Measurements from ENCODE around the gene P4HTM.

Gene P4HTM, protein sequence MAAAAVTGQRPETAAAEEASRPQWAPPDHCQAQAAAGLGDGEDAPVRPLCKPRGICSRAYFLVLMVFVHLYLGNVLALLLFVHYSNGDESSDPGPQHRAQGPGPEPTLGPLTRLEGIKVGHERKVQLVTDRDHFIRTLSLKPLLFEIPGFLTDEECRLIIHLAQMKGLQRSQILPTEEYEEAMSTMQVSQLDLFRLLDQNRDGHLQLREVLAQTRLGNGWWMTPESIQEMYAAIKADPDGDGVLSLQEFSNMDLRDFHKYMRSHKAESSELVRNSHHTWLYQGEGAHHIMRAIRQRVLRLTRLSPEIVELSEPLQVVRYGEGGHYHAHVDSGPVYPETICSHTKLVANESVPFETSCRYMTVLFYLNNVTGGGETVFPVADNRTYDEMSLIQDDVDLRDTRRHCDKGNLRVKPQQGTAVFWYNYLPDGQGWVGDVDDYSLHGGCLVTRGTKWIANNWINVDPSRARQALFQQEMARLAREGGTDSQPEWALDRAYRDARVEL

DNA sequence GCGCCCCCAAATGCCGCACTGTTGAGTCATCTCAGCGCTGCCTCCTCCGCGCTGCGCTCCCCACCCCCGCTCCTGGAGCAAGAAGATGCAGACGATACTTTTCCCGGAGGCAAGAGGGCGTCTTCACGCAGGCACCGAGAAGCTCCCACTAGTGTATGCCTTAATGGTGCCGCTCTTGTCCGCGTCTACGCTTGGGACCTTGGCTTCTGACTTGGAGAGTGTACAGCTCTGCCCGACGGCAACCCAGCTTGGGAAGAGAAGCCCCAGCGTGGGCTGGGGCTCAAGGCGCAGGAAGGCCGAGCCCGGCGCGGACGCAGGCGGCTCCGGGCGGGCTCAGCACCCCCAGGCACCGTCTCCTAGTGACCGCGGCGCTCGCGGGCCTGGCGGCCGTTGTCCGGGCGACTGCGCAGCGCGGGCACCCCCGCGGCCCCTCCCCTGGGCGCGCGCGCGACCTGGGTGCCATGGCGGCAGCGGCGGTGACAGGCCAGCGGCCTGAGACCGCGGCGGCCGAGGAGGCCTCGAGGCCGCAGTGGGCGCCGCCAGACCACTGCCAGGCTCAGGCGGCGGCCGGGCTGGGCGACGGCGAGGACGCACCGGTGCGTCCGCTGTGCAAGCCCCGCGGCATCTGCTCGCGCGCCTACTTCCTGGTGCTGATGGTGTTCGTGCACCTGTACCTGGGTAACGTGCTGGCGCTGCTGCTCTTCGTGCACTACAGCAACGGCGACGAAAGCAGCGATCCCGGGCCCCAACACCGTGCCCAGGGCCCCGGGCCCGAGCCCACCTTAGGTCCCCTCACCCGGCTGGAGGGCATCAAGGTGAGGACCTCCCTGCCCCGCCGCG lies at the start of gene P4HTM:
Gene P4HTM (plus strand): TSS at position 446 of the 840 bp plus-strand sequence. CDS start 16 bp downstream, at position 462.
- FAIRE-seq: peak; percentile 69

DNA sequence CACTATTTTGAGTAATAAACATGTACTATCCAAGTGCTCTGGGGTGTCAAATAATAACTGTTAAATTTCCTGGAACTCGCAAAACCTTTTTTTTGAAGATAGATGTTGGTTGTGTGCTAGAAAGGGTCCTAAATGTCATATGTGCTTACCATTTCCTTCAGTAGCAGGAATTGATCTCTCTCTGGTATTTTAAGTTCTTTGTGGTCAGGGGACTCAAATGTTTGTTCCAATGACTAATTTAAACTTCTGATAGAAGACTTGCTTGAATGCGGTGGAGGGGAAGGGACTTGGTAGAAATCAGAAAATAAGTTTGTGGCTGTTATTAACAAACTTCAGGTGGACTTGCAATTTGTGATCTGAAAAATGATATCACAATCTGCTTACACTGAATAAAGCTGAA lies 44.6 kb upstream of the P4HTM start:
- no peak for FAIRE-seq

DNA sequence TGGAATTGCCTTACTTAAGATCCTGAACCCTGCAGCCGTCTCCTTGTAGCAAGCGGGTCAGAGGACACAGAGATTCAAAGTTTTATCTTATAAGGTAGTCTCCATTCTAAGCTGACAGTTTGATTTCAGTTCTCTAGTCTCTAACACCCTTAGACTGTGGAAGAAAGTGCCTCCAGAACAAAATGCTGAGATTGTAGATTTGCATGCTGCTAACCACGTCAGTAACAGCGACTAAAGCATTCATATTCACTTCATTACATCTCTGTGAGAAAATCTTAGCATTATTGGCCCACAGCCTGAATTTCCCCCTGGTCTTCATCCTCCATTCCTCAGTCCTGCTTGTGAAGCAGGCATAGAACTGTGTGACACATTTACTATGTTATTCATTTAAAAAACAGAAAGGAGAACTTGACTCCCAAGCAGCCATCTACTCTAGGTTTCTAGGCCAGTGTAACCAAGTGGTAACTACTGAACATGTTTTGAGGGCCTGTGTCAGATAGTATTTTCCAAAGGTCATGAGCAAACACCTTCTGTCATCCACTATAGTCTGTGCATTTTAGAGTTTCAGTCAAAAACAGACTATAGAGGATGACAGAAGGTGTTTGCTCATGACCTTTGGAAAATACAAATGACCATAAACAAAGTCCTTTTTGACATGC lies 44.0 kb upstream of the P4HTM start:
- no peak for FAIRE-seq

DNA sequence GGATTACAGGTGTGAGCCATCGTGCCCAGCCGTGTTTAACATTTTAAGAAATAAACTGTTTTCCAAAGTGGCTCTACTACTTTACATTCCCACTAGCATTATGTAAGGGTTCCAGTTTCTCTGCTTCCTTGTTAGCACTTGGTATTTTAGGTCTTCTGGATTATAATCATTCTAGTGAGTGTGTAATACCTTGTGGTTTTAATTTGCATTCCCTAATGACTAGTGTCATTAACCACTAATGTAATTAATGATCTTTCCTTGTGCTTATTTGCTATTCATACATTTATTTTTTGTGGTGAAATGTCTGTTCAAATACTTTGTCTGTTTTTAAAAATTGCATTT lies 40.7 kb upstream of the P4HTM start:
- no peak for FAIRE-seq

DNA sequence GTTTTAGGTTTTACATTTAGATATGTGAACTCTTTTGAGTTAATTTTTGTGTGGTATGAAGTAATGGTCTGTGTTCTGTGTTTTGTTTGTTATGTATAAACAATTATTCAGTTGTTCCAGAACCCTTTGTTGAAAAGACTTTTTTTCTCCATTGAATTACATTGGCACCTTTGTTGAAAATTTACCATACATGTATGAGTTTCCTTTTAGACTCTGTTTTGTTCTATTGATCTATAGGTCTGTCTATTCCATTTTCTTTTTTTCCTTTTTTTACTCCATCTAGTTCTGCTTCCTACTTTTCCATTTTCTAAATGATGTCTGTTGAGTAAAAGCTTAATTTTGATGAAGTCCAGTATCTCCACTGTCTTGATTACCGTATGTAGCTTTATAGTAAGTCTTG lies 40.0 kb upstream of the P4HTM start:
- peak; percentile 15 for FAIRE-seq

DNA sequence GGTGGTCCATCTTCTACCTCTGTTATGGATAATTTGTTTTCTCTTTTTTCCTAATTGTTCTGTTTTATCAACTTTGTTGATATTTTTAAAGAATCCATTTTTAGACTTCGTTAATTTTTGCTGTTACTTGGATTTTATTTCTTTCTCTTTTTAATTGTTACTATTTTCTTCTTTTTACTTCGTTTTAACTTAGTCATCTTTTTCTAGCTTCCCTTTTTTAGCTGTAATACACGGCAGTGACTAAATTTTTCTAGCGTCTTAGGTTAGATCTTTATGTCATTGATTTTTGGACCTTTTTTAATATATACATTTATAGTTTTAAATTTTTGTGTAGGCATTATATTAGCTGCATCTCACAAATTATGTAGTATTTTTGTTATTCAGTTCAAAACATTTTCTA lies 38.3 kb upstream of the P4HTM start:
- peak; percentile 35 for FAIRE-seq

DNA sequence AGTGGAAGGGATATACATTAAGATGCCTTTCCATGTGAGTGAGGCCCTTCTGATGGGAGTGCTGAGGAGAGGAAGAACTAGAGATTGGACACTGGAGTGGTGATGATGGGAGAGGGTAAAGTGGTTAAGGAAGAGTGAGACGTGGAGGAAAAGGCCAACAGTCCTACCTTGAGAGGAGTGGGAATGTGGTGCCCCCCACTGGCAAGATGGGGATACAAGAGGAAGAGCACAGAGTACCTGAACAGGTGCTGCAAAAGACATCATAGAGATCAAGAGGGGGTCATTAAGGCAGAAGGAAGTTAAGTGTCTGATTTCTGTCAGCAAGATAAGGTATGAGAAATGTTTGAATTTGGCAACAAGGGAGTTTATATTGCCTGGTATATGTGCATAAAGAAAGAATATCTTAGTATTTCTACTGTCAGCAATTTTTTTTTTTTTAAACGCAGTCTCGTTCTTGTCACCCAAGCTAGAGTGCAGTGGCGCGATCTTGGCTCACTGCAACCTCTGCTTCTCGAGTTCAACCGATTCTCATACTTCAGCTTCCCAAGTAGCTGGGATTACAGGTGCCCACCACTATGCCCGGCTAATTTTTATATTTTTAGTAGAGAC lies 37.4 kb upstream of the P4HTM start:
- FAIRE-seq: no peak

DNA sequence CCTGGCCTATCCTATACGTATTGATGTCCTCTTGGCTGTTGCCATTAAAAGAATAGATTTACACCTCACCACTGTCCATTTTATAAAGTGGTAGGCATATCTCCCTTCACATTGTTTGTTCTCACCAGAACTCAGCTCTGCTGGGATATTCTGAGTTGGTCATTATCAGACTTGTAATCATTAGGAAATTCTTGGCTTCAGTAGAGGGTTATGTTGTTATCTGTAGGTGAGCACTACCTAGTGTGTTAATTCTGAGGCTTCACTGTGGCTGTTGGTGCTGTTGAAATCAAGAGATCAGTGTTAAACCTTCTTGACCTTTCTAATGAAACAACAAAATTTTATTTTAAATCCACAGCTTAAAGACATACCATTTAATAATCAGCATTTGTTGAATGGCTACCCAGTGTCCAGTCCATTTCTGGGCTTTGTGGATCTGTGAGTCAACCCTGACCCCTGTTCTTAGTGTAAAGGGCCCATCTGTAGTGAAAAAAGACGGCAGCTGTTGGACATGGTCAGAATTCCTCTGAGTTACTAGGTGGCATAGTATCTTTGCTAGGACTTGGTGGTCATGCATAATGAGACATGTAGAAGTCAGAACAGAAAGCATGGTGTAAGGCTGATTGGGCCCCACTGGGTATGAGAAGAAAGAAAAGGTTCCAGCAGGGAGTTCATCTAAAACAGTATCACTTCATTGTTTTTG lies 32.9 kb upstream of the P4HTM start:
- no peak for FAIRE-seq

DNA sequence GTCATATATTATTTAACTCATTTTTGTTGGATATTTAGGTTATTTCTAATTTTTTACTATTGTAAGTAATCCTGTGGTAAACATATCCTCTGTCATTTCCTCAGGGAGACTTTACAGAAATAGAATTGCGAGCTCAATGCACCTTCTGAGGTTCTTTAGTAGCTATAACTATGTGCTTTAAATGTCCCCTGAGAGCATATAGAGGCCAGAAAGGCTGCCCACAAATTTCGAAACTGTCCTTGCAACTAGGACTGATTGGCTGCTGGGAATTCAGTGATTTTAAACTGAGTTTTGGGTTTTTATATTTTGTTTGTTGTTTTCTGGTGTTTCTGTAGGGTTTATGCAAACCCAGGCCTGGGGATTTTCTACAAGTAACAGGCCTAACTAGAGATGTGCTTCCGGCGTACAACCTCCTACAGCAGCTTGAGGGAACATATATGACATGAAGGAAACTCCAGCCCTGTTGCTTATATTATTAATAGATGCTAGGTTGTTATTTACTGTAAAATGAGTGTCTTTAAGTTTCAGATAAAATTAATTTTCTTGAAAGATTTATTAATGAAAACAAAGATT lies 29.1 kb upstream of the P4HTM start:
- FAIRE-seq: no peak

DNA sequence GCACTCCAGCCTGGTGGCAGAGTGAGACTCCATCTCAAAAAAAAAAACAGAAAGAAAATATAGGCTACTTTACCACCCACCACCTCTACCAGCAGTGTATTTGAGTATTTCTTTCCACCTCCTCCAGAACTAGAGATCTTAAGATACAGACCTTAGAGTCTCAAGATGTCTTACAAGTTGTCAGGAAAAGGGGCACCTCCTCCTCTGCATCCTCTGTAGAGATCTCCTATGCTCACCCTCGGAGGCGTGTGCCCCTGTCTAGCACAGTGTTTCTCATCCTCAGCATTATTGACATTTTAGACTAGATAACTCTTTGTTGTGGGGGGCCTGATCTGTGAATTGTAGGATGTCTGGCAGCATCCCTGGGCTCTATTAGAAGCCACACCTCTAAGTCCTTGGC lies 27.7 kb upstream of the P4HTM start:
- no peak for FAIRE-seq

DNA sequence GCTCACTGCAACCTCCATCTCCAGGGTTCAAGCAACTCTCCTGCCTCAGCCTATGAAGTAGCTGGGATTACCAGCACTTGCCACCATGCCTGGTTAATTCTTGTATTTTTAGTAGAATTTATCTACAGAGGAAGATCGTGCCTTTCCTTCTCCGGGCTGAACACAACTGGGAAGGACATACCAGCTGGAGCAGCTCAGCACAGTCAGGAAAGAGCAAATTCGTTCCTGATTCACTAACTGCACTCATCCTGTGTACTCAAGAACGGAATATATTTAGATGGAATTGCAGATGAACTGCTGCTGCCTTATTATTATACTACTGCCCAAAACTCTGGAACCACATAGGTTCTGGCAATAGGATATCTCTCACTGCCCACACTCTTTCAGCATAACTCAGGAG lies 27.1 kb upstream of the P4HTM start:
- no peak for FAIRE-seq

DNA sequence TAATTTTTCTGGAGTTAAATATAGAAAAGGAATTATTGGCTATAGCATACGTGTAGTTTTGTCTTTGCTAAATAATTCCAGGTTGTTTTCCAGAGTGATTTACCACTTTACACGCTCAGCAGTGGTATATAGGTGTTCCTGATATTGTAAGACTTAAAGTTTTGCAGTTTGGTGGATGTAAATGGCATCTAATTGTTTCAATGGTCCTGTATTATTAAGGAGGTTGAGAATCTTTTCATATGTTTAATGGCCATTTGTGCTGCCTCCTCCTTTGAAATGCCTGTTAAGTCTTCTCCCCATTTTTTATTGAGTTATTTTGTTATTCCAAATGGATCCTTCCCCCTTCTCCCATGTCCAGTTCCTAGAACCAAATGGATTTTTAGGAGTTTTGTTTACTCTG lies 26.4 kb upstream of the P4HTM start:
- FAIRE-seq: no peak

DNA sequence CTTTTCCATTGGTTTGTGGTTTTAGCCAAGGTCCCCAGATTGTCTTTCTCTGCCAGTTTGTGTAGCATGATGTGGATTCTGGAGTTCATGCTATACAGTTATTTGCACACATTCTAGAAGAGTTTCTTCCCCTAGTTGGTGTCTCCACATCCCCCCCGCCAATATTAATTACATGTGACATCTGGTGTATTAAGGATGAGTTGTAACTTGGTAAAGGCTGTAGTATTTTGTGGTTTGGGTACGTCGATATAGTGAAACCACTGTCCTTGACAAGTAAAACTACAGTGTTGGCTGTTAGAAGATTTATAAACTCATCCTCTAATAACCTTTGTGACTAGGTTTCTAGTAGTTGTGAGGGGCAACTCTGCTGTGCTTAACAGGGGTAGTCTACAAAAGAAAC lies 23.7 kb upstream of the P4HTM start:
- FAIRE-seq: no peak

DNA sequence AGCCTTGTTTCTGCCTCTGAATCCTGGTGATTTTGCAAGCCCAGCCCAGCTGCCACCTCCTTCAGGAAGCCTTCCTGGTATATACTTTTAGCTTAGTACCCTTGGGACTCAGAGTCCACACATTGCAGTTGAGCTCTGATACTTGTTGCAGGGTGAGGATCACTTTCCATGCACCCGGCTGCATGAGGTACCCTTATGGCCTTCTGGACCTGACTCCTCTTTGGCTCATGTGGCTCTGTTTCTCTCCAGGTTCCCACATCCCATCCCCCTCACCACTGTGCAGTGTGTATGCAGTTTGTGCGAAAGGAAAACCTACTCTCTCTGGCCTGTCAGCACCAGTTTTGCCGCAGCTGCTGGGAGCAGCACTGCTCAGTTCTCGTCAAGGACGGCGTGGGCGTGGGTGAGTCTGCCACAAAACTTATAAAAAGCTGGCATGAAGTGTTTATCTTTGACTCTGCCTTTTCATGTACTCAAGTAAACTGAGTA lies 23.1 kb upstream of the P4HTM start:
- no peak for FAIRE-seq

DNA sequence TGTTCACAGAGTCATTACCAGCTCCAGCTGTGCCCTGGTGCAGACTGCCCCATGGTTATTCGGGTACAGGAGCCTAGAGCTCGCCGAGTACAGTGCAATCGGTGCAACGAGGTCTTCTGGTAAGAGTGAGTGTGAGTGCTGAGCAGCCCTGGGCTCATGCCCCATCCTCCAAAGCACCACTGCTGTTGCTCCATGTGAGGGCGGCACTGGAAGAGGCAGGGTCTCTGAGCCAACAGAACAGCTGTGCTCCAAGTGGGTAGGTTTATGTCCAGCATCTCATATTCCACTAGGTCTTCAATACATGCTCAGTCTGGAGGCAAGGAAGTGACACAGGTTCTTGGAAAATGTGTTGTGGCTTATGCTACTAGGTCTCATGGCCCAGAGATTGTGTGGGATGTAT lies 19.5 kb upstream of the P4HTM start:
- FAIRE-seq: no peak

DNA sequence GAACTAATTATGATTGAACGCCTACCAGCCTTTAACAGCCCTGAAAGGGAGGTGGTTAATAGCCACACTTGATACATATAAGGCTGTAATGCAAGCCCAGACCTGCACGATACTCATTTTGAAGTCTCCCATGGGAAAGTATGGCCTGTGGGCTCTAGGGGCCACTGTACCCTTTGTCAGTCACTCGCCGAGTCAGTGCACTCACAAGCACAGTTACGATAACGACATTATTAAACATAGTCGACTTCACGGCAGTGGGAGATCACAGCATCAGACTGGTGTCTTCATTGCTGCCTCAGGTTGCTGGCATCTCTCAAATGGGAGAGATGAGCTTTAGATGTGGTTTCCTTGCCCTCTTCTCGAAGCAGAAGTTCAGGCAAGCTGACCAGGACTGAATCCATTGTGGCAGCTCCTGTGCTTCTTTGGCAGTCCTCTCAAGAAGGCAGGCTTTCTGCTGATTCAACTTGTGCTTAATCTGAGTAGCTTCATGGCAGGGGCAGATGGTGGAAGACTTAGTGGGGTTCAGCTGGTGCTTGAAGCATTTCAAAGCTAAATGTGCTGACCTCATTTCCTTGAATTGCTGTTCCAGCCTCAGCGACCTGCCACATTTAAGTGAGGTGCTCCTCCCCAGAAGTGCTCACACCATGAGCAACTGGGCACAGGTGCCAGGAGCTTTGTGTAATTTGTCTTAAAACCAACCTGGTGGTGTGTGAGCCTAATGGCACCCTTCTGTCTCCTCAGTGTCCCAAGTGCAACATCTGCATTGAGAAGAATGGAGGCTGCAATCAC lies 15.8 kb upstream of the P4HTM start:
- FAIRE-seq: no peak

DNA sequence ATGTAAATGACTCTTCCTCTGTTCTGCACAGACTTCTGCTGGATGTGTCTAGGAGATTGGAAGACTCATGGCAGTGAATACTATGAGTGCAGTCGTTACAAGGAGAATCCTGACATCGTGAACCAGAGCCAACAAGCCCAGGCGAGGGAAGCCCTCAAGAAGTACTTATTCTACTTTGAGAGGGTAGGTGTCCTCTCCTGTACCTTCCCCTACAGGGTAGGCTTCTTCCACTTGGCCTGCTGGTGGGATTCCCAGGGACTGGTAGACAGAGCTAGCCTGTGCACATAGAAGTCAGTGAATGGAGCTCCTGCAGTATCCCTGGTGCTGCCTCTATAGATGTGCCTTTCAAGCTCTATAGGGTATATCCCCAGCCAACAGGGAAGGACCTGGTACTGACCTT lies 10.6 kb upstream of the P4HTM start:
- FAIRE-seq: no peak

DNA sequence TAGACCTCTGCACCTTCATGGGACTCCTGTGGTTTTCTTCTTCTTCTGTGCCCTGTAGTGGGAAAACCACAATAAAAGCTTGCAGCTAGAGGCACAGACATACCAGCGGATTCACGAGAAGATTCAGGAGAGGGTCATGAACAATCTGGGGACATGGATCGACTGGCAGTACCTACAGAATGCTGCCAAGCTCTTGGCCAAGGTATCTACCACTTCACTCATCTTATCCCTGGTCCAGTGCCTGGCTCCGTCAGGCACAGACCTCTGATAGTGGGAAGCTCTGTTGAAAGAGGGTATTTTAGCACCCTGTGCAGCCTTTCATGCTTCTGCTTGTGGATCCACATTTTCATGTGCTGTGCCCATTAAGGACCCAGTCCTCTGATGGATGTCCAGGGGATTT lies 9.7 kb upstream of the P4HTM start:
- FAIRE-seq: no peak

DNA sequence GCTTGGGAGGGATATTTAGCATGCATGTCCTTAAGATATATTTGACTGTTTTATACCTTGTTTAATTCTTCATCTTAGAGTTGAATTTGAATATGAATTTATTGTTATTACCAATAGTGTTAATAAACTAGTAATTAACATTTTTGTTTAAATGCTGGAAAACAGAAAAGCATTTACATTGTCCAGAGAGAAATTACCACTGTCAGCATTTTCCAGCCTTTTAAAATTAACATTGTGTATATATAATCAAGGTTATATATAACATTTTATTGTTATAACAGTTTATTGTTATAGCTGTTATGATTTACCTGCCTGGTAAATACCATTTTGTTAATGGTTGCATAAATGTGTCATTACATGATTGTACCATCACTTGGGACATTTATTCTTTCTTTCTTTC lies 8.0 kb upstream of the P4HTM start:
- no peak for FAIRE-seq

DNA sequence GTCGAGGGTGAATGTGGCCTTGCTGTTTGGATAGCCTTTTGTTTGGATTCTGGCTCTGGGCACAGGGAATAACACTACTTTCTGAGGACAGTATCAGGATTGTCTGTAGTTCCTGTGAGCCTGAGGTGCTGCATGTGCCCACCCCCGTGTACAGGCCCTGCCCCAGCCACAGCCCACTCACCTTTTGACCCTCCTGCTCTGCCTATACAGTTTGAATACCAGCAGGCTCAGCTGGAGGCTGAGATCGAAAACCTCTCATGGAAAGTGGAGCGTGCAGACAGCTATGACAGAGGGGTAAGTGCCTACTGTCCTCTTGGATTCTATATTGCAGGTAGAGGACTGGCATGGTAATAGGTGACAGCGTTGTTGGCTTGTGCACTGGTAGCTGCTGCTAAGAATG lies 7.4 kb upstream of the P4HTM start:
- no peak for FAIRE-seq

DNA sequence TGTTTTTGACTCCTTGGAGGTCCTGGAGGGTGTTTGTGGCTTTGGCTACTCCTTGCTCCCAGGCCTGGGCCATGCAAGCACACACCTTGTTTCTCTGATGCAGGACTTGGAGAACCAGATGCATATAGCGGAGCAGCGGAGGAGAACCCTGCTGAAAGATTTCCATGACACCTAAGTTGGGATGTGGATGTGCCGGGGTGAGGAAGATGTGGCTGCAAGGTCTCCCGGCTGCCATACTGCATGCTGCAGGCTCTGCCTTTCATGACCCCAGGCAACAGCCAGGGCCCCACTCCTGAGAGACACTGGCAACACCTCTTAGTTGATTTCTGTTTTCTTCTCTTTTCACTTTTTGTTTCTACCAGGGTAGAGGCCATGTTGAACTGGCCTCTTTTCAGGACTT lies 6.9 kb upstream of the P4HTM start:
- FAIRE-seq: no peak
